A549 (cell line): ENCODE measurements around the gene CCDC127. TPM values are rescaled to one million over a fixed set of nuclear protein-coding genes. Genes with fewer than 3 reads are reported as not detected.

Source experiments
- ATAC-seq, 2 experiments: fragments of 200-7000 bp in 1 of 2; fragments of >200 bp in 1 of 2; cut with Nextera tagmentation in 1 of 2; cut with Tn5 transposase in 1 of 2; 3 replicates each; pipeline versions ENCODE4 v1.8.0 to v1.9.1; 2018 to 2020; ENCODE audit warnings: mild to moderate bottlenecking in 1 of 2, moderate library complexity in 1 of 2
- CTCF ChIA-PET: fragments of 300-600 bp; sonication (Branson Sonifier 250); formaldehyde crosslinking; extraction: SDS; loops from one replicate; lab custom pipeline; 2021; ENCODE audit warnings: antibody characterized with exemption, inconsistent platforms; lab: Yijun Ruan, JAX
- POLR2A ChIA-PET: fragments of 350-600 bp; formaldehyde crosslinking; extraction: SDS; loops from one replicate; lab custom pipeline; 2021; ENCODE audit warnings: antibody characterized with exemption, inconsistent platforms; lab: Yijun Ruan, JAX
- DNase-seq, 2 experiments: peaks; one replicate each; pipeline versions ENCODE4 v3.0.0 to v3.0.0-alpha.2; 2011 to 2016; ENCODE audit warnings: low read depth in 1 of 2, low spot score in 1 of 2
- FAIRE-seq: peaks from 2 replicates; lab custom pipeline; 2011; peaks lifted over from hg19 to GRCh38; lab: Jason Lieb, UNC
- H3K27ac ChIP-seq, 2 experiments: fragments of >200 bp; sonication (Bioruptor Twin); formaldehyde crosslinking; 3 replicates each; pipeline ENCODE4 v1.5.1; 2016 to 2017
- H3K4me1 ChIP-seq: fragments of >200 bp; sonication (Bioruptor Twin); formaldehyde crosslinking; 3 replicates; pipeline ENCODE4 v1.6.1; 2016
- H3K4me2 ChIP-seq: fragments of >200 bp; sonication (Bioruptor Twin); formaldehyde crosslinking; 3 replicates; pipeline ENCODE4 v1.6.1; 2016
- H3K4me3 ChIP-seq: fragments of >200 bp; sonication (Bioruptor Twin); formaldehyde crosslinking; 3 replicates; pipeline ENCODE4 v1.5.1; 2016
- H3K9me3 ChIP-seq: fragments of >200 bp; sonication (Bioruptor Twin); formaldehyde crosslinking; 3 replicates; pipeline ENCODE4 v1.6.1; 2016
- CBX2 ChIP-seq: fragments of 200-600 bp; sonication (generic); IDR thresholded peaks from 2 replicates; pipeline ENCODE4 v1.6.1; 2016; ENCODE audit warnings: low read depth, mild to moderate bottlenecking, borderline replicate concordance
- CBX8 ChIP-seq: fragments of 200-600 bp; sonication (generic); IDR thresholded peaks from 2 replicates; pipeline ENCODE4 v1.6.1; 2016
- CEBPB ChIP-seq, 2 experiments: fragments of >200 bp in 1 of 2; sonication (Bioruptor Twin) in 1 of 2; formaldehyde crosslinking in 1 of 2; IDR thresholded peaks; 2 replicates each; pipeline ENCODE4 v1.6.1; 2012 to 2016
- EHMT2 ChIP-seq: fragments of 200-600 bp; sonication (generic); IDR thresholded peaks from 2 replicates; pipeline ENCODE4 v1.6.1; 2016; ENCODE audit warnings: antibody characterized with exemption, low read depth, mild to moderate bottlenecking, moderate library complexity
- ESRRA ChIP-seq: fragments of 150-350 bp; IDR thresholded peaks from 2 replicates; pipeline ENCODE4 v1.6.1; 2014; ENCODE audit warnings: mild to moderate bottlenecking, low read length, borderline replicate concordance
- FOSB ChIP-seq: fragments of 250-450 bp; sonication (Bioruptor Pico); IDR thresholded peaks from 2 replicates; pipeline ENCODE4 v1.5.0; 2020; ENCODE audit warnings: mild to moderate bottlenecking, moderate library complexity
- HMGXB4 ChIP-seq: fragments of 250-450 bp; sonication (Bioruptor Pico); IDR thresholded peaks from 2 replicates; pipeline ENCODE4 v1.5.0; 2021; ENCODE audit warnings: mild to moderate bottlenecking, moderate library complexity, borderline replicate concordance
- JUN ChIP-seq, 2 experiments: fragments of >200 bp; sonication (Bioruptor Twin); formaldehyde crosslinking; IDR thresholded peaks; 2 replicates in 1 of 2; 3 replicates in 1 of 2; pipeline ENCODE4 v1.6.1; 2016 to 2017
- MAZ ChIP-seq: fragments of 150-350 bp; IDR thresholded peaks from 2 replicates; pipeline ENCODE4 v1.6.1; 2014; ENCODE audit warnings: antibody characterized with exemption, low read depth, low read length, borderline replicate concordance
- MYC ChIP-seq: IDR thresholded peaks from 2 replicates; pipeline ENCODE4 v1.6.1; 2012; ENCODE audit warnings: mild to moderate bottlenecking, inconsistent platforms, low read length, improper control_type of control experiment, borderline replicate concordance
- NPAS2 ChIP-seq: fragments of 250-450 bp; sonication (Bioruptor Pico); IDR thresholded peaks from 2 replicates; pipeline ENCODE4 v1.8.0; 2022; ENCODE audit warnings: mild to moderate bottlenecking, moderate library complexity, borderline replicate concordance
- RFX5 ChIP-seq: fragments of 450-650 bp; IDR thresholded peaks from 2 replicates; pipeline ENCODE4 v1.7.1; 2014; ENCODE audit warnings: antibody characterized with exemption, mild to moderate bottlenecking, moderate library complexity
- SREBF2 ChIP-seq: fragments of 450-650 bp; IDR thresholded peaks from 2 replicates; pipeline ENCODE4 v1.6.1; 2014; ENCODE audit warnings: mild to moderate bottlenecking, moderate library complexity
- TFCP2L1 ChIP-seq: fragments of 250-450 bp; sonication (Bioruptor Pico); IDR thresholded peaks from 2 replicates; pipeline ENCODE4 v1.5.0; 2021; ENCODE audit warnings: mild to moderate bottlenecking
- TP53 ChIP-seq: fragments of 250-450 bp; sonication (Bioruptor Pico); IDR thresholded peaks from 2 replicates; pipeline ENCODE4 v1.5.0; 2021; ENCODE audit warnings: mild to moderate bottlenecking, moderate library complexity
- ZC3H11A ChIP-seq: fragments of 450-650 bp; IDR thresholded peaks from 2 replicates; pipeline ENCODE4 v1.6.1; 2014; ENCODE audit warnings: antibody characterized with exemption, mild to moderate bottlenecking
- ZFP36 ChIP-seq: fragments of 450-650 bp; IDR thresholded peaks from 2 replicates; pipeline ENCODE4 v1.6.1; 2014; ENCODE audit warnings: borderline replicate concordance; ENCODE audit not compliant: partially characterized antibody
- ZSCAN20 ChIP-seq: fragments of 250-450 bp; sonication (Bioruptor Pico); IDR thresholded peaks from 2 replicates; pipeline ENCODE4 v1.8.0; 2022; ENCODE audit warnings: mild to moderate bottlenecking, moderate library complexity
- WGBS: methylation state at CpG from one replicate; pipeline ENCODE4 v1.1.6; 2017; ENCODE audit errors: missing lambda C conversion rate; 5-methylcytosine and 5-hydroxymethylcytosine counted together
- polyA plus RNA-seq, 4 experiments: library from polyadenylated mRNA; depleted of rRNA in 3 of 4; stranded (reverse); fragments of >200 nt; fragmentation: RNase III in 1 of 4; extraction: RNeasy Plus Mini Kit Qiagen cat#74134 plus additional on column Dnase treatment in 1 of 4; gene quantifications; 2 replicates in 3 of 4; 3 replicates in 1 of 4; pipeline ENCODE4 v1.2.3, GENCODE V29; 2011 to 2017
- TF ChIP-seq, protein P1 (sequence below): IDR thresholded peaks from 2 replicates; pipeline ENCODE4 v1.6.1; 2012
- TF ChIP-seq, protein P2 (sequence below): fragments of >200 bp; sonication (Bioruptor Twin); formaldehyde crosslinking; IDR thresholded peaks from 3 replicates; pipeline ENCODE4 v1.6.1; 2016

CCDC127 gene
- polyA plus RNA-seq, 2 of the 4 experiments (the other 2 are of a cell fraction): 5.1 to 6.2 TPM

GRCh38 chr5:167982-168660, 49.8 kb downstream of the CCDC127 start:
- no peak for DNase-seq
- POLR2A ChIA-PET: no interaction called here
- Histone ChIP-seq H3K4me2 (no peak overlapping the region), H3K4me1 (no peaks in the 10 kb centered on the region), H3K4me3 (no peak overlapping the region), H3K9me3 (no peaks in the 10 kb centered on the region), H3K27ac (no peak overlapping the region)
- CTCF ChIA-PET: interaction anchor here (1.1 to 3.6 kb wide), 2 partner anchors 20 to 23 kb away, joined by 3 to 13 read pairs; partner anchors contain the start of gene LRRC14B
- WGBS: 66% methylated on average over 15 of the region's 18 CpGs
- no peak for ATAC-seq
- no peak for FAIRE-seq
- TF ChIP-seq HMGXB4: no peak
- TF ChIP-seq CEBPB (IDR thresholded peaks at IDR 0.05): no peak
- no peak for TF ChIP-seq CBX2
- TF ChIP-seq RFX5: no peak
- no peak for TF ChIP-seq ESRRA
- no peak for TF ChIP-seq FOSB (CRISPR knock-in tag)

- H3K4me2 ChIP-seq: no peak overlapping the region
- no peak for FAIRE-seq
- POLR2A ChIA-PET: no interaction called here
- H3K9me3 ChIP-seq: no peaks in the 10 kb centered on the region
- WGBS: 73% methylated on average over 7 of the region's 7 CpGs
- DNase-seq: no peak
- ATAC-seq: no peak
- no peak overlapping the region for H3K27ac ChIP-seq
- TF ChIP-seq SREBF2 (no peak), MAZ (no peak), EHMT2 (no peak), JUN (IDR thresholded peaks at IDR 0.05) (no peak), TFCP2L1 (CRISPR knock-in tag) (no peak), CBX8 (no peak), TP53 (CRISPR knock-in tag) (no peak), MYC (no peak), ZFP36 (no peak), ZC3H11A (no peak), NPAS2 (no peak), ZSCAN20 (CRISPR knock-in tag) (no peak)
- TF ChIP-seq, protein P1, sequence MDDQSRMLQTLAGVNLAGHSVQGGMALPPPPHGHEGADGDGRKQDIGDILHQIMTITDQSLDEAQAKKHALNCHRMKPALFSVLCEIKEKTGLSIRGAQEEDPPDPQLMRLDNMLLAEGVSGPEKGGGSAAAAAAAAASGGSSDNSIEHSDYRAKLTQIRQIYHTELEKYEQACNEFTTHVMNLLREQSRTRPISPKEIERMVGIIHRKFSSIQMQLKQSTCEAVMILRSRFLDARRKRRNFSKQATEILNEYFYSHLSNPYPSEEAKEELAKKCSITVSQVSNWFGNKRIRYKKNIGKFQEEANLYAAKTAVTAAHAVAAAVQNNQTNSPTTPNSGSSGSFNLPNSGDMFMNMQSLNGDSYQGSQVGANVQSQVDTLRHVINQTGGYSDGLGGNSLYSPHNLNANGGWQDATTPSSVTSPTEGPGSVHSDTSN: no peak
- TF ChIP-seq, protein P2, sequence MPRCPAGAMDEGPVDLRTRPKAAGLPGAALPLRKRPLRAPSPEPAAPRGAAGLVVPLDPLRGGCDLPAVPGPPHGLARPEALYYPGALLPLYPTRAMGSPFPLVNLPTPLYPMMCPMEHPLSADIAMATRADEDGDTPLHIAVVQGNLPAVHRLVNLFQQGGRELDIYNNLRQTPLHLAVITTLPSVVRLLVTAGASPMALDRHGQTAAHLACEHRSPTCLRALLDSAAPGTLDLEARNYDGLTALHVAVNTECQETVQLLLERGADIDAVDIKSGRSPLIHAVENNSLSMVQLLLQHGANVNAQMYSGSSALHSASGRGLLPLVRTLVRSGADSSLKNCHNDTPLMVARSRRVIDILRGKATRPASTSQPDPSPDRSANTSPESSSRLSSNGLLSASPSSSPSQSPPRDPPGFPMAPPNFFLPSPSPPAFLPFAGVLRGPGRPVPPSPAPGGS: no peak
- TF ChIP-seq, all 56 proteins: peak for 0
- no peak overlapping the region for H3K4me3 ChIP-seq
- CTCF ChIA-PET: interaction anchor here (0.6 to 3.6 kb wide), 2 partner anchors 20 to 35 kb away, joined by 4 to 13 read pairs; no protein-coding TSS in a partner anchor
- no peaks in the 10 kb centered on the region for H3K4me1 ChIP-seq
These were observed 50.4 kb downstream of the CCDC127 start for GRCh38 chr5:167511-167910.
